ENCODE results near the gene LAMC1.
"Not testable (repeated sequence)": the region's sequence is repeated elsewhere in the genome, so short reads cannot be mapped to it uniquely, and the experiment has no call there.

The LAMC1 gene

GRCh38 chr1:183043254-183043653 lies 20.0 kb downstream of the LAMC1 start:
- no peak for DNase-seq (ENCODE audit: low read depth in 2 of 2, low spot score in 1 of 2)

DNA sequence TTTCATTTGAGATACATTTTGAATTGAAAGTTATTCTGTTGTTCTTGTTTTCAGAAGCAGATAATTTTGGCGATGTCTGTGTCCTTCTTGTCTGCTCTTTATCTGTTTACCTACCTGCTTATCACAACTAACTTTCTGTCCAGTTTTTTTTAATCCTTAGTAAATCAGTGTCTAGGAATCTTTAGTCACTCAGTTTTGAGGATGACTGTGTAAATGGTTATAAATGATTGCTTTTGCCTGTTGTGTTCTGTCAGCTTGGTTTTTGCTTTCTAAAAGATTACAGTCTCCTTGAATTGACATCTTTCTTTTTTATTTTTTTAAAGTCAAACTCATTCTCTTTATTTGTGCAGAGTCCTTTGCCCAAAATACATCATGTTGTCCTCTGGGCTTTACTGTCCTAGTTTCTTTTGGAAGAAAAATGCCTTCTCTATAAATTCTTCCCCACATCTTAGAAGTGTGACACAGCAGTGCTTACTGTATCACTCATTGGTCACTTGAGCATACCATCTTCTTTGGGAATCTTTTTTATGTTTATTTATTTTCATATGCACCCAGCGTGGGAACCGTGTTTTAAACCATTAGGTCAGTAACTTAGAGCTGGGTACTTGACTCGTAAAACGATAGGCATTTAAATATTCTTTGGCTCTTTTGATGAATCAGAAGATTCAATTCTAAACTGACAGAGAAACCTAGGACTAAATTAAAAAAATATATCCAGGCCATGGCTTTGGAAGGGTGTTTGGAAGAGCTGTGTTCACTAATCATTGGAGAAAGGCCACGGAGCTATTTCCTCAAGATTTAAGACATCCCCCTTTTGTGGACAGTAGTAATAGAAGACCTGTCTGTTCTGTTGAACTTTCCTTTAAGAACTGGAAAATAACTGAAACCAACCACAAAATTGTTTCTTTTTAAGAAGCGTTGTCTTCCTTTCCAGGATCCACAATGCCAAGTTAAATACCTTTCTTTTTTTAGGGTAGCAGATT lies 20.9 kb downstream of the LAMC1 start:
- no peak for DNase-seq (ENCODE audit: low read depth in 2 of 2, low spot score in 1 of 2)

DNA sequence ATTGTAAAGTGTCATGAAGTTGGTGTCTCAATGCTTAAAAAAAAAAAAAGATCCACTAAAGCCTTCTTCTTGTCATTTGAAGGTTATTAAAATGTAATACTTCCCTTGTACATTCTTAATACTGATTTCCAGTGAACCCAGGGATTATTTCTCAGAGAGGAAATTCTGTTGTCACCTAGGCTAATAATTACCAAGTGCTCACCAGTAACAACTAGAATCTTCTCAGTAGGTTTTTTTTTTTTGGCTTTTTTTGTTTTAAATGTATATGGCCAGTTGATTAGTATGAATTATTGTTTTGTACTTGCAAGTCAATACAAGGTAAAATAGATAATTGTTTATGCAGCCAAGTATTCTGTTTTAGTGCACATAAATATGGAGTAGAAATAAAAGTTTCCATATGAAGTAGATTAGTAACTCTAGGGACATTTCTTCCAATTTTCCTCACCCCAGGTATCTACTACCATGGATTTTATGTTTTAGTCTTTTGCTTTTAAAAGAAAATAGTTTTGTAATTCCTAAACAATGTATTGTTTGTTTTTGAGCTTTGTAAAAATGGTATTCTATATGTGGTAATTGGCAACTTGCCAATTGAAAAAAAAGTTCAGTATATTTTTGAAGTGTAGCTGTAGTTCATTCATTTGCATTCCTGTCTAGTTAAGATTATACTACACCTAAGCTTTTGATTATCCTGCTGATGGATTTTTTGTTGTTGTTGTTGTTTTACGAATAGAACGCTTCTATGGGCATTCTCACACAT lies 21.9 kb downstream of the LAMC1 start:
- DNase-seq (ENCODE audit: low read depth in 2 of 2, low spot score in 1 of 2) = no peak

- DNase-seq (ENCODE audit: low read depth in 2 of 2, low spot score in 1 of 2) = no peak
Observed at GRCh38 chr1:183048087-183049085, 25.2 kb downstream of the LAMC1 start.

DNA sequence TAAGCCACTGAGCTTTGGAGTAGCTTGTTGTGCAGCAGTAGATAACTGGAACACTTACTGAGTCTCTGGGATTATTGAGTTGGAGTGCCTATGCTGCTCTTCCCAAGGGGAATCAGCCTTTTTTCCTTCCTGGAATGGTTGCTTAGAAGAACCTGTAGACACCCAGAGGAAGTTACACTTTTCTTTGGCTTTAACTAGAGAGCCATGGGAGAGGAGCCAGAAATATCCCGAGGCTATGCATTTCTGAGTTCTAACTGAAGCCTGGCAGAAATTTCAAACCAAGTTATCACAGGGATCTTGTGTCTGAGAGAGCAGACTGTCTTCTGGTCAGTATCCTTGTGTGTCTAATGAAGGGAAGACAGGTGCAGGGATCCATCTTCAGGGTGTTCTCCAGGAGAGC lies 28.3 kb downstream of the LAMC1 start:
- DNase-seq (ENCODE audit: low read depth in 2 of 2, low spot score in 1 of 2) = no peak

DNA sequence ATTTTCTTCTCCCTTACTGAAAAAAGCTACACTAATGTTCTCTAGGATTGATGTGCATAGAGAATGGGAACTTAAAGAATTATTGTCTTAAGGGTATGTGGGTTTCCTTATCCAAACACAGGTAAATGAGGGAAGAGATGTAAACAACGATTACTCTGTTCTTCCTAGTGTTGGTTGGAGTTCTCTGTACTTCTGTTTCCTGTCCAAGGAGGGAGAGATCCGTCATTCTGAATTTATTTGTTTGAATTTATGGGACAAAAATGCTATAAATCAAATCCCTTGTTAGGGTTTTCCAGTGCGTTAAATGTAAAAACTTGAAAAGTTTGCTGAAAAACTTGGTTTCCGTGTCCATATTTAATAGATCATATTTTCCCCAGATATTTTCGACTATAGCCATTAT lies 29.6 kb downstream of the LAMC1 start:
- DNase-seq (ENCODE audit: low read depth in 2 of 2, low spot score in 1 of 2) = no peak

DNA sequence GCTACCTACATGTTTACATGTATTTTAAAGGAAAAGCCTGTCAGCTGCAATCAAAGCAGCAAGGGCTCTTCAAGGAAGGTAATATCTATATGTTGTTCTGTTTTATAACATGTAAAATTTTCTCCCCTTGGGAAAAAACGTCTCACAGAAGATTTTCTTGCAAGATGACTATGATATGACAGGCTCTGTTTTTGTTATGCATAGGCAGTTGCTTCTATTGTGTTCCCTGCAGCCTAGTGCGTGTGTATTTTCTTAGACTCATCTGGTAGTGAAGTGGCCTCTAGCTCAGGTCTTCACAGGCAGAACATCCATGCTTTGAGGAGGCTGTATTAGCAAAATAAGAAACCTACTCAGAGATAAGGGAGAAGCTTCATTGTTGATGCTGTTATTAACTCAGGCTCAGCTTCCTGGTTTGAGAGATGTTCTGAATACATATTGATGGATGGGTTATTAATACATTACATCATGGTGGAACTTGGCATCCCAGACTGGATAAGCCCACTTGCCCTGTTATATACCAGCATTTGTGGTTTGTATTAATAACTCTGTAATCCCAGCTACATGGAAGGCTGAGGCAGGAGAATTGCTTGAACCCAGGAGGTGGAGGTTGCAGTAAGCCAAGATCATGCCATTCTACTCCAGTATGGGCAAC lies 35.8 kb downstream of the LAMC1 start:
- no peak for DNase-seq (ENCODE audit: low read depth in 2 of 2, low spot score in 1 of 2)

DNA sequence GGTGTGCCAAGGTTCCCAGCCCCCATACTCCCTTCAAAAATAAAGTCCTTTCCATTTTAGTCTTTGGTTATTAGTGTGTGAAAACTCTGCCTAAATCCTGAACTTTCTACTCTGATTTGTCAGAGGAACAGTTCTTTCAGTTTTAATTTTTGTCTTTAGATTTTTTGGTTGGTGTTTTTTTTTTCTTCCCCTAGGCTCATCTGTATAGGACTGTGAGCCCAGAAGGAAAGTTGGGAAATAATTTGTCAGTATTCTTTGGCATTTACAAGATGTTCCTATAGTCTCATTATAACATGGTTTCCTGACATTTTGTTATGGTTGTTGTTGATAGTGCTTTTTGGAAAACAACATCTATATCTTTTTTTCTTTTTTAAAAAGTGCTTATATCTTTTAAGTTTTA lies 38.0 kb downstream of the LAMC1 start:
- no peak for DNase-seq (ENCODE audit: low read depth in 2 of 2, low spot score in 1 of 2)

GRCh38 chr1:183063349-183063748 lies 40.1 kb downstream of the LAMC1 start:
- no peak for DNase-seq (ENCODE audit: low read depth in 2 of 2, low spot score in 1 of 2)

DNA sequence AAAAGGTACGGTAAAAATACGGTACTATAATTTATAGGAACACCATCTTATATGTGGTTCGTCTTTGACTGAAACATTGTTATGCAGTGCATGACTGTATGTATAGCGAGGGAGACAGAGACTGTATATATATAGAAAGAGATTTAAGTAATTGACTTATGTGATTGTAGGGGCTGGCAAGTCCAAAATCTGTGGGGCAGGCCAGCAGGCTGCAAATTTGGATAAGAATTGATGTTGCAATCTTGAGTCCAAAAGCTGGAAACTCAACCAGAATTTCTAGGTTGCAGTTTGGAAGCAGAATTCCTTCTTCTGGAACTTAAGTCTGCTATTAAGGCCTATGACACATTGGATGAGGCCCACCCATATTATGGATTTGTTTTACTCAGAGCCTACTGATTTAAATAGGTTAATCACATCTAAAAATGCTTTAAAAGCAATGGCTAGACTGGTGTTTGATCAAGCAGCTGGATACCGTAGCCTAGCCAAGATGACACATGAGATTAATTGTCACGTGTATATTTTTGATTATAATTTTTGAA lies 42.0 kb downstream of the LAMC1 start:
- DNase-seq (ENCODE audit: low read depth in 2 of 2, low spot score in 1 of 2) = no peak

- not testable (repeated sequence) for DNase-seq (ENCODE audit: low read depth in 2 of 2, low spot score in 1 of 2)
Observed at GRCh38 chr1:183066432-183066831, 43.2 kb downstream of the LAMC1 start.

GRCh38 chr1:183069562-183070216 lies 46.5 kb downstream of the LAMC1 start:
- no peak for DNase-seq (ENCODE audit: low read depth in 2 of 2, low spot score in 1 of 2)

GRCh38 chr1:183070234-183070922 lies 47.2 kb downstream of the LAMC1 start:
- DNase-seq (ENCODE audit: low read depth in 2 of 2, low spot score in 1 of 2) = no peak

DNA sequence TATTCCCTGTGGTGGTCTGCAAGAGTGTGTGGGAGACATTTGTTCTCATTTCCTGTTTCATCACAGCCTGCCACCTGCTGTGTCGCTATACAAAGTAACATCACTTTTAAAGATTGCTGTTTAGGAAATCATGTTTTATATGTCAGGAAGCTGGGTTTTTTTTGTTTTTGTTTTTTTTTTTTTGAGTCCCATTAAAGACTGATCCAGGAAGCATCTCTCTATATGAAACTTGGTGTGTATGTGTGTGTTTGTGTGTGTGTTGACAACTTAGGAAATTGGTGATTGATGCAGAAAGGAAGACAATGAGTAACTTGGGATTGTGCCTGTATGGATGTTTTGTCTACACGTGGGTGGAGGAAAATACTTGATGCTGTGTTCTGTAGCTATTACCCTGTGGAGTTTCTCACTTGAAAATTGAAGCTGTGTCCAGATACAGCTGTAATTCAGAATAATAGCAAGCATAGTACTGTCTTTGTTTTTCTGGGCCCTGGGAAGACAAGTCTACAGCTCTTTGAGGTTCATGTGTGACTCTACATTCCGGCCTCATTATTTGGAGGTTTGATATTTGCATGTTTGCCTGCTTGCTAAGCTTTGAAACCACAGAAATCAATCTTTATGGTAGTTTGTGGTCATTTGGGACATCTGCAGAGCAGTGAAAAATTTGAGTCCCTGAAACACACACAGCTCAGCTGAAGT lies 47.9 kb downstream of the LAMC1 start:
- no peak for DNase-seq (ENCODE audit: low read depth in 2 of 2, low spot score in 1 of 2)

GRCh38 chr1:183072595-183072994 lies 49.4 kb downstream of the LAMC1 start:
- DNase-seq (ENCODE audit: low read depth in 2 of 2, low spot score in 1 of 2) = not testable (repeated sequence)

GRCh38 chr1:183073320-183073719 lies 50.1 kb downstream of the LAMC1 start:
- DNase-seq (ENCODE audit: low read depth in 2 of 2, low spot score in 1 of 2) = no peak

- DNase-seq (ENCODE audit: low read depth in 2 of 2, low spot score in 1 of 2) = no peak
Observed at GRCh38 chr1:183074215-183074614, 51.0 kb downstream of the LAMC1 start.

- no peak for DNase-seq (ENCODE audit: low read depth in 2 of 2, low spot score in 1 of 2)
Observed at GRCh38 chr1:183075861-183076260, 52.6 kb downstream of the LAMC1 start.

Measured in stimulated activated CD8-positive, alpha-beta memory T cell treated with anti-CD3 and anti-CD28 coated beads, Interleukin-4, amount 100 ng/mL, for 1 hour (primary cell).